RWPE2 (cell line): Measurements from ENCODE around the gene BID.

Experiments
- ATAC-seq: fragments of 200-7000 bp; cut with Tn5 transposase; 3 replicates; pipeline ENCODE4 v1.9.1; 2021; ENCODE audit warnings: low read depth
- DNase-seq: peaks from one replicate; pipeline ENCODE4 v3.0.0-alpha.2; 2020; ENCODE audit warnings: low spot score
- H3K27ac ChIP-seq: fragments of 450-650 bp; 2 replicates; pipeline ENCODE4 v1.5.1; 2017; ENCODE audit warnings: mild to moderate bottlenecking; ENCODE audit not compliant: poor library complexity, severe bottlenecking
- H3K27me3 ChIP-seq: fragments of 250-450 bp; sonication (Bioruptor Pico); 2 replicates; pipeline ENCODE4 v1.5.1; 2021; ENCODE audit warnings: mild to moderate bottlenecking, moderate library complexity; ENCODE audit not compliant: insufficient read depth, poor library complexity, severe bottlenecking
- H3K36me3 ChIP-seq: fragments of 250-450 bp; sonication (Bioruptor Pico); 2 replicates; pipeline ENCODE4 v1.5.1; 2020; ENCODE audit warnings: low read depth, mild to moderate bottlenecking, moderate library complexity
- H3K4me1 ChIP-seq: fragments of 250-450 bp; sonication (Bioruptor Pico); 2 replicates; pipeline ENCODE4 v1.5.1; 2021; ENCODE audit warnings: mild to moderate bottlenecking, moderate library complexity; ENCODE audit not compliant: insufficient read depth, poor library complexity, severe bottlenecking
- H3K4me3 ChIP-seq: fragments of 250-450 bp; sonication (Bioruptor Pico); 2 replicates; pipeline ENCODE4 v1.5.1; 2021; ENCODE audit warnings: mild to moderate bottlenecking, moderate library complexity; ENCODE audit not compliant: severe bottlenecking
- H3K9me3 ChIP-seq: fragments of 250-450 bp; sonication (Bioruptor Pico); 2 replicates; pipeline ENCODE4 v1.5.1; 2021; ENCODE audit warnings: mild to moderate bottlenecking, moderate library complexity; ENCODE audit not compliant: severe bottlenecking
- TF ChIP-seq, protein P1 (sequence below): fragments of 450-650 bp; IDR thresholded peaks from one replicate; pipeline ENCODE4 v1.5.1; 2017; ENCODE audit warnings: mild to moderate bottlenecking, moderate library complexity; ENCODE audit not compliant: poor library complexity, severe bottlenecking

BID gene

DNA sequence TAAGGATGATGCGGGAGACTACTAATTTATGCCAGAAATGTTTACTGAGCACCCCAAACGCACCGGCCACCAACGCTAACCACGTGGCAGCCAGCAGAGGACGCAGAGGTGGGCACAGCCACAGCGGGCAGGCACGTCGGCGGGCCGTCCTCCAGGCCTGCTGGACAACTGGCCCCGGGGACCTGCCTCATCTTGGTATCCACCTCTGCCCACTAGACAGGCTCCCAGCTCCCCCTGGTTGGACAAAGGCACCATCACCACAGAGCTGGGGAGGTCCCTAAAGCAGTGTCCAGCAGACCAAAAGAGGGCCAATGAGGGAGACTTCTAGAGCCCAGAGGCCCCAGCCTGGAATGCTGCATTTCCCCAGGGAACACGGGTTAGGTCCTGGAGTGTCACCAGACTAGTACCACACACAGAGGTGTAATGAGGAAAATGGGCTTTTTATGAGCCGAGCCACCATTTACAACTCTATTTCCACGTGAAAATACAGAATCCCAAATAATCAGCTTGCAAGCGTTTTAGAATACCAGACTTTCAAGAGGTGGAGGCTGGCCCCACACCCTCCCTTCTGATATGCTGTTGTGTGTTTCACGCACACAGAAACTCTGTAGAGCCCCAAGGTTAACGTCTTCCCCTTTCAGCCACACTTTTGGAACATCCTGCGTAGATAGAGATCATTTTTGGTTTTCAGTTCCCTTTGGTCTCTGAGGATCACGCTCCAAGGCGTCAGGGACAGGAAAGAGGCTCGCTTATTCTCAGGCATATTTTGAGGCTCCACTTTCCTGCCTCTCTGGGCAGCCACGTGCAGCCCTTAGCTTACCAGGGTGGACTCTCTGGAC is 23.7 kb upstream of the BID start:
- no peaks in the 10 kb centered on the region for H3K9me3 ChIP-seq
- no peaks in the 10 kb centered on the region for H3K4me1 ChIP-seq
- ATAC-seq, result no peak
- DNase-seq, result no peak
- H3K27ac ChIP-seq, result no peak overlapping the region
- TF ChIP-seq, protein P1, sequence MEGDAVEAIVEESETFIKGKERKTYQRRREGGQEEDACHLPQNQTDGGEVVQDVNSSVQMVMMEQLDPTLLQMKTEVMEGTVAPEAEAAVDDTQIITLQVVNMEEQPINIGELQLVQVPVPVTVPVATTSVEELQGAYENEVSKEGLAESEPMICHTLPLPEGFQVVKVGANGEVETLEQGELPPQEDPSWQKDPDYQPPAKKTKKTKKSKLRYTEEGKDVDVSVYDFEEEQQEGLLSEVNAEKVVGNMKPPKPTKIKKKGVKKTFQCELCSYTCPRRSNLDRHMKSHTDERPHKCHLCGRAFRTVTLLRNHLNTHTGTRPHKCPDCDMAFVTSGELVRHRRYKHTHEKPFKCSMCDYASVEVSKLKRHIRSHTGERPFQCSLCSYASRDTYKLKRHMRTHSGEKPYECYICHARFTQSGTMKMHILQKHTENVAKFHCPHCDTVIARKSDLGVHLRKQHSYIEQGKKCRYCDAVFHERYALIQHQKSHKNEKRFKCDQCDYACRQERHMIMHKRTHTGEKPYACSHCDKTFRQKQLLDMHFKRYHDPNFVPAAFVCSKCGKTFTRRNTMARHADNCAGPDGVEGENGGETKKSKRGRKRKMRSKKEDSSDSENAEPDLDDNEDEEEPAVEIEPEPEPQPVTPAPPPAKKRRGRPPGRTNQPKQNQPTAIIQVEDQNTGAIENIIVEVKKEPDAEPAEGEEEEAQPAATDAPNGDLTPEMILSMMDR, result no peak
- H3K27me3 ChIP-seq, result no peaks in the 10 kb centered on the region
- peaks cover 1% of the 10 kb centered on the region for H3K36me3 ChIP-seq
- no peak overlapping the region for H3K4me3 ChIP-seq

DNA sequence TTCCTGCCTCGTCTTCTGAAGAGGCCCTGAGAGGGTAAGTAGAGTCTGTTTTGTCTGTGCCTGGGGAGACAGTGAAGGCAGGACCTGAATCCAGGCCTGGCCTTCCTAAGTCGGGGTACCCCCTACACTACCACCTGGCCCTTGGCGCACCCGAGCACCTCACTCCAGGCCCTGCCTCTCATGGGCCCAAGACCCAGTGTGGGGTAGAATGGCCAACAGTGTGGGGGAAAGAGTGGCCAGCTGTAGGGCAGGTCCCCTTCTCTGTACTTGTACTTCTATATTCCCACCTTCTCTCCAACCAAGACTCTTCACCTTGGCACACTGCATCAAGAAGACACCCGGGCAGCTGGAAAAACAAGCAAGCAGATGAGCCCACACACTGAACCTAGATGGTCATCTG is 22.4 kb upstream of the BID start:
- H3K4me3 ChIP-seq, result no peak overlapping the region
- TF ChIP-seq, protein P1, result no peak
- H3K9me3 ChIP-seq, result no peaks in the 10 kb centered on the region
- H3K36me3 ChIP-seq, result no peaks in the 10 kb centered on the region
- DNase-seq (no peak), ATAC-seq (no peak)
- H3K27me3 ChIP-seq, result no peaks in the 10 kb centered on the region
- H3K27ac ChIP-seq, result no peak overlapping the region
- H3K4me1 ChIP-seq, result no peaks in the 10 kb centered on the region

DNA sequence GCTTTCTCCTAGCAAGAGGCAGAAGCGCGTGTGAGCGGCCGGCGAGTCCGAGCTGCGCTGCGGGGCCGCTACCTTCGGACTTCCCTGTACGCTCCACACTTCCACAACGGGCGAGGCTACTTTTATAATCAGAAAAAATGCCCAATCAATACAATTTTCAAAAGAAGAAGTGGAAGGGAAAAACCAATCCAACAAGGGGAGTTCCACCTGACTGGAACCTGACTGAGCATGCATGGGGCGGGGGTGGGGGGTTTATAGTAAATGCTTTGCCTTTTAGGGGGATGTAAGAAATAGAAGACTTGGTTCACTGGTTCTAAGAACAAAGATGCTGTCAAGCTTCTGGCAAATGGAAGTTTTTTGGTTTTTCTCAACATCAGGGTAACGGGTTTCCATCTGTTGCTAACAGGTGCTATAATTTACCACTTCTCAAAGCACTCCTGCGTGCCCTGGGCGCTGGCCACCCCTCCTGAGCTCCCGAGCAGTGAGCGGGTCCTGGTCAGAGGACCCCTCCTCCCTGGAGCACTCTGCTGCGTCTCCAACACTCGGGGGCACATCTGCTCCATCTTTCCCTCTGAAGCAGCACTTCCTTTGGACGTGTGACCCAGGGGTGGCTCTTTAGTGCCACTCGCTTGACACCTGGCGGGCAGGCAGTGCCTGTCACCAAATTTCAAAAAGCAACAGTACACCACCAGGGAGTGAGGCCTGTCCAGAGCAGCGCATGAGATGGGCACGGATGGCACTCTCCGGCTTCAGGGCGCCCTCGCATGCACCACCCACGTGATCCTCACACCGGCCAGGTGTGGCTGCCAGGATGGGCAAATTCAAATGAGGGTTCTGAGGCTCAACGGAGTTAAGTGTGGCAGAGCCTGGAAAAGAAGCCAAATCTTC is 21.6 kb upstream of the BID start:
- TF ChIP-seq, protein P1, result no peak
- H3K27me3 ChIP-seq, result no peaks in the 10 kb centered on the region
- H3K4me1 ChIP-seq, result no peaks in the 10 kb centered on the region
- DNase-seq (no peak), ATAC-seq (no peak)
- H3K4me3 ChIP-seq, result no peak overlapping the region
- H3K36me3 ChIP-seq, result no peaks in the 10 kb centered on the region
- H3K27ac ChIP-seq, result no peak overlapping the region
- no peaks in the 10 kb centered on the region for H3K9me3 ChIP-seq

DNA sequence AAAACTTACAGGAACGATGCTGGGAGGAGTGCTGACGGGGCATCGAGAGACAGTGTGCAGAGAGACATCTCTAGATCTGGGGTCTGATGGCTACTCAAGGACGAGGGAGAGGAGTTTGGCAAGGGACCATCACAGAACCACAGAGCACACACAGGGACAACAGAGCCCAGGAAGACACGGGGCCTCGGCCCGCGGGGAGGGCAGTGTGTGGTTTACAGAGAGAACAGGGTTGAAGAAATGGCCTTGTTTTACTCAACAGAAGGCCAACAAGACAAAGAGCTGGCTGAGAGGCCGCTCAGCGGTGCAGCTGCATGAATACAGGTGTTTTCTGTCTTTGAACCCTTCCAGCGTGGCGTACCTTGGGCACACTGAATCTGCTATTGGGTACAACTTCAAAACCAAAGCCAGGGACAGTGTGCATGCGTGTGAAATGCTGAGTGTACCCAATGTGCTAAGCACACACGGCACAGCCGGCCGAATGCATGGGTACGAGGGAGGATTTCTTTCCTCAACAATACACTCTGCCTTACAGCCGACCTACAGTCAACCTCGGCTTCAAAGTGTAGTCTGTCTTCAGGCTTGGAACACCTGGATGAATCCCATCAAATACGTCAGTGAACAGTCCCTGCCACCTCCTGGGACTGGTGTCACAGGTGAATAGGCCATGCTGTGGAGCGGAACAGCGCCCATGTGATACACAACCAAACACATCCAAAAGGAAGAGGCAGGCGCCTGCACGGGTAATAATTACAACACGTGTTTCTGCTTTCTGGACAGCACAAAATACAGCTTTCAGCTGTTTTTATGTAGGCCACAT is 20.7 kb upstream of the BID start:
- H3K4me3 ChIP-seq, result no peak overlapping the region
- DNase-seq (no peak), ATAC-seq (no peak)
- no peak overlapping the region for H3K27ac ChIP-seq
- no peaks in the 10 kb centered on the region for H3K27me3 ChIP-seq
- TF ChIP-seq, protein P1, result no peak
- no peaks in the 10 kb centered on the region for H3K4me1 ChIP-seq
- H3K9me3 ChIP-seq, result no peaks in the 10 kb centered on the region
- H3K36me3 ChIP-seq, result peaks cover 2% of the 10 kb centered on the region; the same call in 1 of the 2 replicates
